GM12864 (cell line): ENCODE data around the gene ADORA2A.

Experiments
- DNase-seq: peaks from one replicate; pipeline ENCODE4 v3.0.0-alpha.2; 2011; ENCODE audit warnings: low read depth
- H3K4me3 ChIP-seq: 2 replicates; pipeline ENCODE4 v1.5.1; 2011; ENCODE audit warnings: mild to moderate bottlenecking, low read depth, low read length, control low read depth
- CTCF ChIP-seq: IDR thresholded peaks from 2 replicates; pipeline ENCODE4 v1.5.1; 2011; ENCODE audit warnings: low read depth, mild to moderate bottlenecking, moderate library complexity, low read length, control low read depth, inconsistent platforms; ENCODE audit errors: missing control alignments

ADORA2A gene

GRCh38 chr22:24417901-24418641 is 9.3 kb upstream of the ADORA2A start:
- H3K4me3 ChIP-seq: no peak overlapping the region
- no peak for TF ChIP-seq CTCF
- no peak for DNase-seq

- DNase-seq: no peak
These were observed 8.5 kb upstream of the ADORA2A start for GRCh38 chr22:24418786-24419474.

DNA sequence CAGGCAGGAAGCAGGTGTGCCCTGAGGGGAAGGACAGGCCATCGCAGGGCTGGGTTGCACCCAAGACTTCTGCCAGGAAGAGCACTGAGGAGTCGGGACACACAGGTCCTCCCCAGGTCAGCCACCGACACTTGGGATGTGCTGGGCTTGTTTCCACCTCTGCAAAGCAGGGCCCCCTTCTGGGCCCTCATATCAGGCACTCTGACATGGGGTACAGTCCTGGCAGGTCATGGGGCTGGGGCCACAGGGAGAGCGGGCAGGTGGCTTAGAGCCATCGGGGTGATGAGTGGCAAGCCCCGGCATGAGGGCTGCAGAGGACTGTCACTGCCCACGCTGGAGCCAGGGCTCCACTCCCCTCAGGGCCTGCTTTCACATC is 7.9 kb upstream of the ADORA2A start:
- H3K4me3 ChIP-seq: no peak overlapping the region
- TF ChIP-seq CTCF: no peak
- DNase-seq: no peak

More at GRCh38 chr22:24418786-24419474, 8.5 kb upstream of the ADORA2A start:
- TF ChIP-seq CTCF: no peak
- no peak overlapping the region for H3K4me3 ChIP-seq

DNA sequence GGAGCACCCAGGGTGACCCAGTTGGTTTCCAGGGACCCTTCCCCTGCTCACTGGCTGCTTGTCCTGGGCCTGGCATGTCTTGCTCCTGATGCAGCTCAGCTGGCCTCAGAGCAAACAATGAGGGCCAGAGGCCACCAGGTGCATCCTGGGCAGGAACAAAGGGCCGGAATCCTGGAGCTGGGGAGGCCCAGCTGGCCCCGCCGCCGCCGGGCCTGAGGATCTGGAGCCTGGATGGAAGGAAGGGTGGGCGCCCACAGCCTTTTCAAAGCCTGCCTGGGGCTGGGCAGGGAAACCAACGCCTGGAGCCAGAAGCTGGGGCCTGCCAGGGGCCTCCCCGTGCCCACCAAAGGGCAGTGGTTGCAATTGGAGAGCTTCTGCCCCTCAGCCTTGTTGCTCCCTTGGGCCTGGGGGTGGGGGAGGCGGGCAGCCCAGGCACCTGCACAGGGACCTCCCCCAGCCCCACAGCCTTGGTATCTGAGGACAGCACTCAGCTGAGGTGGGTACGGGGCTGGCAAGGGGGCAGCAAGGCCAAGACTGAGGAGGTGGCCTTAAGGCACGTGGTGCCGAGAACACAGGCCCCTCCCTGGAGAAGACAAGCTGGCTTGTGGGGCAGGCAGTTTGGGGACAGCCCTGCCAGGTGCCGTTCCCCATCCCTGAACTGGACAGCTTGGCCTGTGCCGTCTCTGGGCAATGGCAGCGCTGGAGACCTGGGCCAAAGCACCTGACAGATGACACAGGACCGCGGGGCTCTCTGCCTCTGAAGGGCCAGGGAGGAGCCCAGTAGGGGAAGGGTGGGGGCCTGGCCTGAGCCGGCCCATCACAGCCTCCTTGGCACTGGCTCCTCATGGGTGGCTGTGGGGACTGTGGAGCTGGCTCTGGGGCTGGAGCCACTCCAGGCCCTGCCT is 7.1 kb upstream of the ADORA2A start:
- DNase-seq: no peak
- no peak for TF ChIP-seq CTCF
- no peak overlapping the region for H3K4me3 ChIP-seq

- H3K4me3 ChIP-seq: no peak overlapping the region
- no peak for DNase-seq
- no peak for TF ChIP-seq CTCF
These were observed 6.4 kb upstream of the ADORA2A start for GRCh38 chr22:24420977-24421343.

GRCh38 chr22:24421428-24421931 is 5.9 kb upstream of the ADORA2A start:
- peak; percentile 52 for TF ChIP-seq CTCF
- no peak for DNase-seq
- H3K4me3 ChIP-seq: no peak overlapping the region
